Renal cortical epithelial cell (primary cell): Measurements from ENCODE around the gene NEFH. TPM values are rescaled to one million over a fixed set of nuclear protein-coding genes. Genes with fewer than 3 reads are reported as not detected.
"Not testable (repeated sequence)": the region's sequence is repeated elsewhere in the genome, so short reads cannot be mapped to it uniquely, and the experiment has no call there.

Experiments
- DNase-seq: peaks from one replicate; pipeline ENCODE4 v3.0.0-alpha.2; 2011; ENCODE audit warnings: low read depth
- total RNA-seq: library from RNA; depleted of rRNA; stranded (reverse); fragments of >200 nt; gene quantifications from 2 replicates; pipeline ENCODE4 v1.2.3, GENCODE V29; 2014

The NEFH gene
- total RNA-seq, 1 donor from 2014 or later: 0.15 TPM

DNA sequence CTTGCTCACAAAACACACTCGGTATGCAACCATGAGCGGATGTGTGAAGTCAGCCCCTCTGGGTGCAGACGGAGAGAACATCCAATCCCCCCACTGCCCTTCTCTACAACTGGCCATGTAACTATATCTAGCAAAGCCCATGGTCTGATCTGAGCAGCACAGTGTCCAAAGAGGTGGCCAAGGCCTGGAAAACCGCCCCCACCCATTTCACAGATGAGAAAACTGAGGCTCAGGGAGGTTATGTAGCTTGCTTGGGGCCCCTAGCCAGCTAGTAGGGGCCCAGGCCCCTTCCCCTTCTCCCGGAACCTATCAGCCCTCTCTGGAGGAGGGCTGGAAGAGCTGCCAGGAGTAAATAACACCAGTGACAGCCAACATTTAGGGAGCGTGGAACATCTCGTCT is 15.4 kb upstream of the NEFH start:
- DNase-seq: no peak

GRCh38 chr22:29469755-29470154 is 10.3 kb upstream of the NEFH start:
- DNase-seq: no peak

DNA sequence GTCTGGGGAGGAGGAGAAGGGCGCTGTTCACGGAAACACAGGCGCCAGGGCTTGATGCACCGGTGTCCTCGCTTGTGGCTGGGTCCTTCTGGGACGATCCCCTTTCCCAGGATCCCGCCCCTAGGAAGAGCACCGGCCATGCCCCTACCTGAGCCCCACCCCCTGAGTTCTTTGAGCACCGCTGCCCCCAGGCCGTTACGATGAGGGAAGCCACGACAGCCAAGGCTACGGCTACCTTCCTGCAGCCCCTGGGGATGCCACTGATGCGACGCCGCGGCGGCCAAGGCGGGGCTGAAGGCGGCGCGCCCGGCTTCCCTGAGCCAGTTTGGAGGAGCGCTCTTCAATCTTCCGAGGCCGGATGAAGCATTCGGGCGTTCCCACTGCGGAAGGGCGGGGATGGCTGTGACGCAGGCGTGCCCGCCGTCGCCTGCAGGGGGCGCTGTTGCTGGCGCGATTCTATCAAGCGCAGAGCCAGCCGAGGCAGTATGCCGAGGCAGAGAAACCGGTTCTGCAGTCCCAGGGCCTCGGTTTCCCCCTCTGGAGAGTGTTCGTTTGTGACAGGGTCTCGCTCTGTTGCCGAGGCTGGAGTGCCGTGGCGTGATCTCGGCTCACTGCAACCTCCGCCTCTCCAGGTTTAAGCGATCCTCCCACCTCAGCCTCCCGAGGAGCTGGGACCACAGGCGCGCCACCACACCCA is 9.7 kb upstream of the NEFH start:
- peak; percentile 9 for DNase-seq

DNA sequence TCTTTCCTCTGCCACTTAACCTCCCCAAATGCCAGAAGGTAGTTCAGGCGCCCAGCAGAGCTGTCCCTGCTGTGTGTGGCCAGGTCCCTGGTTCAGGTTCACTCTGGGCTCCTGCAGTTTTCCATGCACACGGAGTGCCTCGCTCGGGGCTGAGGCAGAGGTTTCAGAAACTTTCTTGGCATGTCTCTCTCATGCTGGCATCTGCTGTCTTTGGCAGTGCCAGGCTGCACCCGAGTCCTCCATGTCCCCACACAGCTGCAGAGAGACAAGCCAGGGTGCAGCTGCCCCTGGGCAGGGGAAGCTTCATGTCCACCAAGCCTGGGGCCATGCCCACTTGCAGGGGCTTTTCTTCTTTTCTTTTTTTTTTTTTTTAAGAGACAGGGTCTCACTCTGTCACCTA is 7.0 kb upstream of the NEFH start:
- DNase-seq: no peak

- DNase-seq: no peak
These were observed 4.5 kb upstream of the NEFH start for GRCh38 chr22:29475550-29475949.

GRCh38 chr22:29476116-29476515 is 3.9 kb upstream of the NEFH start:
- DNase-seq: no peak

GRCh38 chr22:29477723-29478318 is 2.2 kb upstream of the NEFH start:
- no peak for DNase-seq

DNA sequence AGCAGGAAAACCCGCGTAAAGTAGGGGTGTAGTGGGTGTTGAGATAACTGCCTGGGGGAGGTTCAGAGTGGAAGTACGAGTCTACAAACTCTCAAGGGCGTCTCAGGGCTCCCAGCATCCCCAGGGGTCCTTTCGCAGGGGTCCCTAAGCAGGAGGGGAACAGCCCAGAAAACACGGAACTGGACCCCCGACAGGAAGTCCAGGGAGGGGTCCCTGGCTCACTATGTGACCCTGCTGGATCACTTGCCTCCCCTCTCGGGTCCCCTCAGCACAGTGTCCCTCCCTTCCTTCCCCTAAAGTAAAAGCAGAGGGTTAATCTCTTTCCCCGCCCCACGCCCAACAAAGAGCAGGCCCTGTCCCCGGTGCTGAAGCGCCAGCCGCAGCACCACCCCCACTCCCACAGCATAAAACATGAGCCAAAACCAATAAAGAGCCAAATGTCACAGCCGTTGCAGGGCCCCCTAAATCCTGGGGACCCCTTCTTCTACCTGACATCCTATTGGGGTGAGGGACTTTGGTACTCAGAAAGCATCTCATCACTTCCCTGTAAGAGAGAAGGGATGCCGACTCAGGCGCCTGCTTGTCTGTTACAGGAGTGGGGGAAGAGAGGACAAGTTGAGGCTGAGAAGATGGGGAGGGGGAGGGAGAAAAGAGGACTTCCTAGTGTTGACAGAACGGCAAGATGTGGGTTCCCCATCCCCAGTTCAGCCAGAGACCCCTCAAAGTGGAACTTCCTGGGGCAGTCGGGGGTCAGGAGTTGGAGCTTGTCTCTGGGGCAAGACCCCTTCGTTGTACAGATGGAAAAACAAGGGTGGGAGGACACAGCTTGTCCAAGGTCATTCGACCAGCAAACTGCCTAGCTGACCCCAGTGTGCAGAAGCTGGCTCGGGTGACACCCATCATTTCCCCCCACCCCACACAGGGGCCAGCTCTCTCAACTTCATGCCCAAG is 1.4 kb upstream of the NEFH start:
- DNase-seq: no peak

- no peak for DNase-seq
These were observed 169 bp downstream of the NEFH start for GRCh38 chr22:29480262-29480511.

DNA sequence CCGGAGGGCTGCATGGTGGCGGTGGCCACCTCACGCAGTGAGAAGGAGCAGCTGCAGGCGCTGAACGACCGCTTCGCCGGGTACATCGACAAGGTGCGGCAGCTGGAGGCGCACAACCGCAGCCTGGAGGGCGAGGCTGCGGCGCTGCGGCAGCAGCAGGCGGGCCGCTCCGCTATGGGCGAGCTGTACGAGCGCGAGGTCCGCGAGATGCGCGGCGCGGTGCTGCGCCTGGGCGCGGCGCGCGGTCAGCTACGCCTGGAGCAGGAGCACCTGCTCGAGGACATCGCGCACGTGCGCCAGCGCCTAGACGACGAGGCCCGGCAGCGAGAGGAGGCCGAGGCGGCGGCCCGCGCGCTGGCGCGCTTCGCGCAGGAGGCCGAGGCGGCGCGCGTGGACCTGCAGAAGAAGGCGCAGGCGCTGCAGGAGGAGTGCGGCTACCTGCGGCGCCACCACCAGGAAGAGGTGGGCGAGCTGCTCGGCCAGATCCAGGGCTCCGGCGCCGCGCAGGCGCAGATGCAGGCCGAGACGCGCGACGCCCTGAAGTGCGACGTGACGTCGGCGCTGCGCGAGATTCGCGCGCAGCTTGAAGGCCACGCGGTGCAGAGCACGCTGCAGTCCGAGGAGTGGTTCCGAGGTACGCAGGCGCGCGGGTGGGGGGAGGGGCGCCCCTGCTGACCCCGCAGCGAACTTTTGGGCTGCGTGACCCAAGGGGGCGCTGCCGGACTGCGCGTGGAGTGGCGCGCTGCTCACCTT is 670 bp downstream of the NEFH start:
- DNase-seq: peak; percentile 33

DNA sequence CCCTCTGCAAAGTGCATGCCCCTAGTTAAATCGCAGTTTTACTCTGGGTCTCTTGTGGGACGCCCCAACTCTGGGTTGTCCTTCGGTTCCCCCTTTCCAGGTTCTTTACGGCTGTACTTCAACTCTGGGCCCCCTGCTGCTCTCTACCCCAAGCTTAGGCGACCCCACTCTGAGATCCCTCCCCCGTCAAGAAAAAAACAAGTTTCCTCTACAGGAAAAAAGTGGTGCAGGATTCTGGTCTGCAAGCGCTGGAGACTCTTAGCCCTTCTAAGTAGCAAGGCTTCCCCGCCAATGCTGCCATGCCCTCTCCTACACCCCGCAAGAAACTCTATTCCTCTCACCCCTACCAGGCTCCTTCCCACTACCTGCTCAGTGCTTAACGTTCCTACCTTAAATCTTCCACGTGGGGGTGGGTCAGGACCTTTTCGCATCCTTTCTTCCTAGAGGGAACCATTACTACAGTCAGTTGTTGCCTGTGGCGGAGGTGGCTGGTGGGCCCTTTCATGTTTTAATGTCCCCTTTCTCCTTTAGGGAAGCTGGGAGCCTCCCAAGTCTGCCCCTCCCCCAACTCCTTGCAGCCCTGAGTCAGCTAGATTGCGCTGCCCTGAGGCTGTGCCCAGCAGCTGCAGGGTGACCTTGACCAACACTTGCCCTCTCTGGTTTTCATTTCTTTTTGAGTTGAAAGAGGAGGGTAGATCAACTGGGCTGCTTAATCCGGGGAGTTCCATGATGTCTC is 1.4 kb downstream of the NEFH start:
- DNase-seq: peak; percentile 6

DNA sequence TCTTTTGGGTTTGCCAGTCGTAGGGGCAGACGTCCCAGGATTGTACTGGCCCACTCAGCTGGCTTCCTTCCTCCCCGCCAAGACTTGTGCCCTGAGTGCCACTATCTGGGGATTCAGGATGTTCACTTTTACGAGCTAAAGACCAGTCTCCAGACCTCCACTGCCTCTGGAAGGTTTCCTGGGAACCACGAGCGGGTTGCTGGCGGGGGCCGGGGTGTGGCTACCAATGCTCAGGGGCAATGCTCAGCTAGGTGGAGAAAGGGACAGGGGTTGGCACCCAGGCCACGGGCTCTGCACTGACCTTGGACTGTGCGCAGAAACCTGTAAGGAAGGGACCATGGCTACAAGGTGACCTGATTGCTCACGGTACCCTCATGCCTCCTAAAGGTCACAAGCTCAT is 2.2 kb downstream of the NEFH start:
- DNase-seq: no peak

- no peak for DNase-seq
These were observed 2.7 kb downstream of the NEFH start for GRCh38 chr22:29482726-29483125.

- no peak for DNase-seq
These were observed 3.2 kb downstream of the NEFH start for GRCh38 chr22:29483254-29483653.

DNA sequence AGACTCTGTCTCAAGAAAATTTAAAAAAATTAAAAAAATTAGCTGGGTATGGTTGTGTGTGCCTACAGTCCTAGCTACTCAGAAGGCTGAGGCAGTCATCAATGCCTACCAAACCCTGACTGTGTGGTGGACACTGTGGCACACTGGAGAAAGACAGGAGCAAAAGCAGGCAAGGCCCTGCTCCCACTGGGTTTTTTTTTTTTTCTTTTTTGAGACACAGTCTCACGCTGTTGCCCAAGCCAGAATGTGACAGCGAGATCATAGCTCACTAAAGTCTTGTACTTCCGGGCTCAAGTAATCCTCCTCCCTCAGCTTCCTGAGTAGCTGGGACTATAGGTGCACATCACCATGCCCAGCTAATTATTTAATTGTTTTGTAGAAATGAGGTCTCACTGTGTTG is 4.6 kb downstream of the NEFH start:
- no peak for DNase-seq

- DNase-seq: no peak
These were observed 5.4 kb downstream of the NEFH start for GRCh38 chr22:29485448-29485847.

GRCh38 chr22:29487426-29487986 is 7.5 kb downstream of the NEFH start:
- no peak for DNase-seq

DNA sequence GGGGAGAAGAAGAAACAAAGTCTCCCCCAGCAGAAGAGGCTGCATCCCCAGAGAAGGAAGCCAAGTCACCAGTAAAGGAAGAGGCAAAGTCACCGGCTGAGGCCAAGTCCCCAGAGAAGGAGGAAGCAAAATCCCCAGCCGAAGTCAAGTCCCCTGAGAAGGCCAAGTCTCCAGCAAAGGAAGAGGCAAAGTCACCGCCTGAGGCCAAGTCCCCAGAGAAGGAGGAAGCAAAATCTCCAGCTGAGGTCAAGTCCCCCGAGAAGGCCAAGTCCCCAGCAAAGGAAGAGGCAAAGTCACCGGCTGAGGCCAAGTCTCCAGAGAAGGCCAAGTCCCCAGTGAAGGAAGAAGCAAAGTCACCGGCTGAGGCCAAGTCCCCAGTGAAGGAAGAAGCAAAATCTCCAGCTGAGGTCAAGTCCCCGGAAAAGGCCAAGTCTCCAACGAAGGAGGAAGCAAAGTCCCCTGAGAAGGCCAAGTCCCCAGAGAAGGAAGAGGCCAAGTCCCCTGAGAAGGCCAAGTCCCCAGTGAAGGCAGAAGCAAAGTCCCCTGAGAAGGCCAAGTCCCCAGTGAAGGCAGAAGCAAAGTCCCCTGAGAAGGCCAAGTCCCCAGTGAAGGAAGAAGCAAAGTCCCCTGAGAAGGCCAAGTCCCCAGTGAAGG is 9.2 kb downstream of the NEFH start:
- DNase-seq: not testable (repeated sequence)

GRCh38 chr22:29491012-29491411 is 11.0 kb downstream of the NEFH start:
- no peak for DNase-seq

GRCh38 chr22:29493636-29494035 is 13.6 kb downstream of the NEFH start:
- no peak for DNase-seq

DNA sequence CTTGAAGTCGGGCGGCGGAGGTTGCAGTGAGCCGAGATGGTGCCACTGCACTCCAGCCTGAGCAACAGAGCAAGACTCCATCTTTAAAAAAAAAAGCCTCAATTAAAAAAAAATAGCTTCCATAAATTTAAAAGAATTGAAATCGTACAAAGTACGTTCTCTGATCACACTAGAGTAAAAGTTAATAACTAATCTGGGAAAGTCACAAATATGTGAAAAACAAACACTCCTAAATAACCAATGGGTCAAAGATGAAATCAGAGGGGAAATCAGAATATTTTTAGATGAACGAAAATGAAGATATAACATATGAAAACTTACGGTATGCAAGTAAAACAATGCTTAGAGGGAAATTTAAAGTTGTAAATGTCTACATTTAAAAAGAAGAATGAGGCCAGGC is 19.8 kb downstream of the NEFH start:
- DNase-seq: no peak
